K562 (cell line): ENCODE results near the gene OSBP2. TPM values are rescaled to one million over a fixed set of nuclear protein-coding genes. Genes with fewer than 3 reads are reported as not detected.
"Not testable (repeated sequence)": the region's sequence is repeated elsewhere in the genome, so short reads cannot be mapped to it uniquely, and the experiment has no call there.

Source experiments
- ATAC-seq: fragments of 200-7000 bp; cut with Tn5 transposase; 3 replicates; pipeline ENCODE4 v1.9.1; 2020; ENCODE audit warnings: moderate library complexity
- BruUV-seq: library from RNA; stranded (reverse); fragments of 400-500 nt; replicated peaks from 2 replicates; lab custom pipeline; 2021; lab: Mats Ljungman, UMichigan
- CTCF ChIA-PET: fragments of 300-600 bp; formaldehyde crosslinking; extraction: SDS; loops from one replicate; lab custom pipeline; 2021; ENCODE audit warnings: low intra/inter-chr PET ratio; lab: Yijun Ruan, JAX
- POLR2A ChIA-PET: fragments of 300-600, 350-650 bp; sonication (Branson Sonifier 250); formaldehyde crosslinking; extraction: SDS; loops from one replicate; lab custom pipeline; 2021; ENCODE audit warnings: antibody characterized with exemption, inconsistent platforms; lab: Yijun Ruan, JAX
- DNase-seq, 4 experiments: peaks; one replicate each; pipeline versions ENCODE4 v3.0.0 to v3.0.0-alpha.2; 2011 to 2018; ENCODE audit warnings: low spot score in 3 of 4, mixed read lengths in 3 of 4; ENCODE audit errors: extremely low read depth in 1 of 4
- FAIRE-seq: peaks from 2 replicates; lab custom pipeline; 2011; peaks lifted over from hg19 to GRCh38; lab: Jason Lieb, UNC
- H2AFZ ChIP-seq: 2 replicates; pipeline ENCODE4 v1.6.0; 2011; ENCODE audit warnings: low read depth, low read length, control low read depth, inconsistent platforms
- H3K27ac ChIP-seq: fragments of 200-600 bp; 3 replicates; pipeline ENCODE4 v1.8.0; 2011; ENCODE audit warnings: low read depth, mild to moderate bottlenecking, control low read depth, inconsistent platforms, low read length, moderate library complexity, mixed read lengths; ENCODE audit errors: extremely low read depth
- H3K27me3 ChIP-seq, 2 experiments: fragments of 300-600 bp in 1 of 2; 2 replicates in 1 of 2; 3 replicates in 1 of 2; pipeline versions ENCODE4 v1.6.0 to v1.8.0; 2011; ENCODE audit warnings: inconsistent platforms in 2 of 2, low read length in 2 of 2, mild to moderate bottlenecking in 1 of 2, mixed read lengths in 1 of 2, moderate library complexity in 1 of 2; ENCODE audit not compliant: control insufficient read depth in 2 of 2, insufficient read depth in 2 of 2
- H3K36me3 ChIP-seq: fragments of 300-600 bp; 3 replicates; pipeline ENCODE4 v1.8.0; 2011; ENCODE audit warnings: mild to moderate bottlenecking, low read length, inconsistent platforms; ENCODE audit not compliant: control insufficient read depth, insufficient read depth
- H3K4me1 ChIP-seq, 2 experiments: fragments of 200-600 bp in 1 of 2; replicated peaks in 1 of 2; 2 replicates in 1 of 2; 3 replicates in 1 of 2; pipeline versions ENCODE4 v1.5.1 to v1.8.0; 2011; ENCODE audit warnings: inconsistent platforms in 2 of 2, low read length in 2 of 2, mild to moderate bottlenecking in 1 of 2, mixed read lengths in 1 of 2, moderate library complexity in 1 of 2; ENCODE audit not compliant: control insufficient read depth in 2 of 2, insufficient read depth in 2 of 2
- H3K4me2 ChIP-seq: 2 replicates; pipeline ENCODE4 v1.6.1; 2011; ENCODE audit warnings: low read length, control low read depth, inconsistent platforms, mixed read lengths; ENCODE audit not compliant: insufficient read depth
- H3K4me3 ChIP-seq: fragments of 200-600 bp; sonication (generic), shearing (Covaris generic); 2 replicates; pipeline ENCODE4 v1.5.1; 2016; ENCODE audit warnings: control low read depth, inconsistent platforms
- H3K79me2 ChIP-seq: fragments of 200-600 bp; 3 replicates; pipeline ENCODE4 v1.8.0; 2011; ENCODE audit warnings: low read length, inconsistent platforms; ENCODE audit not compliant: control insufficient read depth, insufficient read depth
- H3K9ac ChIP-seq, 2 experiments: 2 replicates each; pipeline versions ENCODE4 v1.6.0 to v1.6.1; 2011; ENCODE audit warnings: low read depth in 2 of 2, low read length in 2 of 2, control low read depth in 1 of 2, inconsistent platforms in 1 of 2, mild to moderate bottlenecking in 1 of 2, mixed read lengths in 1 of 2; ENCODE audit not compliant: insufficient read depth in 1 of 2
- H3K9me1 ChIP-seq: one replicate; pipeline ENCODE4 v1.6.0; 2011; ENCODE audit warnings: inconsistent platforms, mild to moderate bottlenecking, low read length, moderate library complexity; ENCODE audit not compliant: control insufficient read depth, insufficient read depth
- H3K9me3 ChIP-seq: replicated peaks from 2 replicates; pipeline ENCODE4 v1.5.1; 2011; ENCODE audit warnings: low read depth, low read length, inconsistent platforms; ENCODE audit not compliant: control insufficient read depth, insufficient read depth
- H4K20me1 ChIP-seq: replicated peaks from 2 replicates; pipeline ENCODE4 v1.6.1; 2011; ENCODE audit warnings: low read length, inconsistent platforms, mixed read lengths; ENCODE audit not compliant: control insufficient read depth, insufficient read depth
- HMG20B ChIP-seq: fragments of 250-450 bp; sonication (Bioruptor Pico); IDR thresholded peaks from 2 replicates; pipeline ENCODE4 v1.5.0; 2021; ENCODE audit warnings: mild to moderate bottlenecking
- PKNOX1 ChIP-seq: fragments of 450-650 bp; IDR thresholded peaks from 2 replicates; pipeline ENCODE4 v1.6.1; 2016
- ZNF436 ChIP-seq: fragments of 250-450, 450-650 bp; sonication (Bioruptor Pico); formaldehyde crosslinking; IDR thresholded peaks from 2 replicates; pipeline ENCODE4 v1.7.0; 2020; ENCODE audit warnings: mild to moderate bottlenecking
- WGBS: fragments of 100-300 bp; shearing (Covaris generic); methylation state at CpG from one replicate; pipeline ENCODE4 v1.1.6; 2016; ENCODE audit warnings: low coverage, mixed read lengths; ENCODE audit not compliant: insufficient coverage; ENCODE audit errors: missing lambda C conversion rate; 5-methylcytosine and 5-hydroxymethylcytosine counted together
- in situ Hi-C: fragments of 300-500 bp; cut with MboI; formaldehyde crosslinking; loops from 4 replicates; pipeline ENCODE4 v1.15.0; 2018; ENCODE audit warnings: inconsistent platforms, mixed read lengths
- intact Hi-C: fragments of 100-400 bp; cut with micrococcal nuclease; formaldehyde crosslinking; loops from 2 replicates; pipeline ENCODE4 v1.14.2; 2022
- polyA plus RNA-seq, 8 experiments: library from polyadenylated mRNA; depleted of rRNA in 4 of 8; stranded (reverse) in 5 of 8; unstranded in 3 of 8; fragments of >200 nt; fragmentation: Nextera tagmentation in 2 of 8; fragmentation: Illumina TruSeq in 1 of 8; extraction: Ambion mirVana in 2 of 8; extraction: Trizol in 1 of 8; gene quantifications; 2 replicates each; pipeline versions ENCODE4 v1.2.1 to v1.2.3, GENCODE V29; 2011 to 2014; ENCODE audit warnings: inconsistent platforms in 1 of 8, missing spikeins in 1 of 8
- total RNA-seq, 7 experiments: library from RNA; depleted of rRNA in 6 of 7; stranded (reverse); fragments of >200 nt in 6 of 7; fragmentation: Illumina TruSeq in 2 of 7; extraction: Trizol in 2 of 7; gene quantifications; 2 replicates each; pipeline versions ENCODE4 v1.2.1 to v1.2.3, GENCODE V29; 2011 to 2021; ENCODE audit warnings: low replicate concordance in 1 of 7

Gene OSBP2
- total and polyA plus RNA-seq, 9 of the 15 experiments (the other 6 are each of a cell fraction or from before 2014, with no cell fraction given), result 0.52 to 29.5 (median 21.6) TPM

- Histone ChIP-seq H3K36me3 (no peaks in the 10 kb centered on the region), H3K9me3 (no peaks in the 10 kb centered on the region), H3K79me2 (no peaks in the 10 kb centered on the region), H3K4me2 (no peak overlapping the region), H2AFZ (no peak overlapping the region), H3K9me1 (no peaks in the 10 kb centered on the region), H3K27me3 (no peaks in the 10 kb centered on the region), H3K4me3 (no peak overlapping the region), H3K9ac (no peak overlapping the region), H3K27ac (no peak overlapping the region), H3K4me1 (peaks cover 3 to 8% of the 10 kb centered on the region in 2 experiments; a peak in 3 of 5 replicates), H4K20me1 (no peaks in the 10 kb centered on the region)
- 37% methylated on average over 11 of the region's 11 CpGs for WGBS
- ChIA-PET POLR2A (interaction anchor here (0.5 to 0.9 kb wide), 2 partner anchors 11 to 116 kb away, joined by 3 to 5 read pairs; no protein-coding TSS in a partner anchor), CTCF (no interaction called here)
- BruUV-seq, result no TSS peak
- ATAC-seq, result no peak
- DNase-seq, result no peak
- TF ChIP-seq ZNF436 (CRISPR knock-in tag) (no peak), HMG20B (CRISPR knock-in tag) (no peak), PKNOX1 (peak; percentile 40; the same call in 1 of the 2 replicates)
- in situ Hi-C loops, result no loop called here
- no peak for FAIRE-seq
- intact Hi-C loops, result no loop called here
Observed at GRCh38 chr22:30705710-30706651, 11.3 kb downstream of the OSBP2 start.

GRCh38 chr22:30709980-30710379 lies 15.3 kb downstream of the OSBP2 start:
- intact Hi-C loops, FAIRE-seq, H3K4me3 ChIP-seq, H4K20me1 ChIP-seq, H3K79me2 ChIP-seq, DNase-seq, H3K9me3 ChIP-seq, H3K36me3 ChIP-seq, H3K27me3 ChIP-seq, CTCF ChIA-PET, BruUV-seq, H3K4me2 ChIP-seq, H3K4me1 ChIP-seq, H3K9me1 ChIP-seq, H2AFZ ChIP-seq, ATAC-seq, in situ Hi-C loops, H3K27ac ChIP-seq, H3K9ac ChIP-seq, POLR2A ChIA-PET: not testable (repeated sequence)
- 53% methylated on average over 6 of the region's 6 CpGs for WGBS
